DLD1 (cell line): ENCODE measurements around the gene CACNA2D4.

ENCODE experiments used
- in situ Hi-C: cut with HindIII; loops from 2 replicates; pipeline ENCODE4 v1.10.0; 2017; ENCODE audit warnings: low sequenced_read_pairs

Gene CACNA2D4

GRCh38 chr12:1847411-1847810 lies 71.0 kb downstream of the CACNA2D4 start:
- in situ Hi-C loops, result no loop called here

- in situ Hi-C loops, result no loop called here
Measured at GRCh38 chr12:1846421-1847405, 71.7 kb downstream of the CACNA2D4 start.

- in situ Hi-C loops, result no loop called here
Measured at GRCh38 chr12:1845886-1846285, 72.6 kb downstream of the CACNA2D4 start.

- in situ Hi-C loops, result no loop called here
Measured at GRCh38 chr12:1845427-1845826, 73.0 kb downstream of the CACNA2D4 start.

GRCh38 chr12:1844661-1845409 lies 73.6 kb downstream of the CACNA2D4 start:
- in situ Hi-C loops, result no loop called here

- in situ Hi-C loops, result no loop called here
Measured at GRCh38 chr12:1844223-1844622, 74.2 kb downstream of the CACNA2D4 start.

- in situ Hi-C loops, result no loop called here
Measured at GRCh38 chr12:1843641-1844005, 74.8 kb downstream of the CACNA2D4 start.

GRCh38 chr12:1842905-1843640 lies 75.4 kb downstream of the CACNA2D4 start:
- in situ Hi-C loops, result no loop called here

- in situ Hi-C loops, result no loop called here
Measured at GRCh38 chr12:1842183-1842904, 76.1 kb downstream of the CACNA2D4 start.

- in situ Hi-C loops, result no loop called here
Measured at GRCh38 chr12:1841586-1842182, 76.8 kb downstream of the CACNA2D4 start.

GRCh38 chr12:1840981-1841425 lies 77.4 kb downstream of the CACNA2D4 start:
- in situ Hi-C loops, result no loop called here

GRCh38 chr12:1839956-1840951 lies 78.2 kb downstream of the CACNA2D4 start:
- in situ Hi-C loops, result no loop called here

- in situ Hi-C loops, result no loop called here
Measured at GRCh38 chr12:1839464-1839863, 79.0 kb downstream of the CACNA2D4 start.

- in situ Hi-C loops, result no loop called here
Measured at GRCh38 chr12:1838994-1839365, 79.5 kb downstream of the CACNA2D4 start.

- in situ Hi-C loops, result no loop called here
Measured at GRCh38 chr12:1838205-1838993, 80.1 kb downstream of the CACNA2D4 start.

GRCh38 chr12:1837541-1838204 lies 80.8 kb downstream of the CACNA2D4 start:
- in situ Hi-C loops, result no loop called here

GRCh38 chr12:1836854-1837421 lies 81.5 kb downstream of the CACNA2D4 start:
- in situ Hi-C loops, result no loop called here
